NCI-H1436 (cell line): Measurements from ENCODE around the gene KSR2.

ENCODE experiments used
- DNase-seq: peaks from one replicate; lab custom pipeline; 2025; lab: John Stamatoyannopoulos, UW

KSR2 gene

DNA sequence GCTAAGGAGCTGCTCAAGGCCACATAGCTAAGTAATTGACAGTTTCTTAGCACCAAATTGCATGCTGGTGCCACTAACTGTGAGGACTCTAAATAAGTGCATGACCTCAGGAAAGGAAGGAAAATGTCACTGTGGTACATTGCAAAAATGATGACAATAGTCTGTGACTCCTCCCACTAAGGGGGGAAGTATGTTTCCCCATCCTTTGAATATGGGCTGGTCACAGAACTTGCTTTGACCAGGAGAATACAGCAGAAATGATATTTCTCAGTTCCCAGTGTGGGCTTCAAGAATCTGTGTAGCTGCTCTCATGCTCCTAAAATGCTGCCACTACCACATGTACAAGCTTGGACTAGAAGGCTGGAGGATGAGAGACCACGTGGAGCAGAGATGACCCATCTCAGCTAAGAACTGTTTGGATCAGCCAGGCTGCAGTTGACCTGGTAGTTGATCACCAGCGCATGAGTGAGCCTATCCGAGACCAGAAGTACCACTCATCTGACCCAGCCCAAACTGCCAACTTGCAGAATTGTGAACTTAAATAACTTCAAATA, 565.1 kb downstream of the KSR2 start:
- no peak for DNase-seq
